Hematopoietic multipotent progenitor cell treated with erythropoietin and hydrocortisone succinate and interleukin-3 and kit ligand, for 8 days (in vitro differentiated cells): Measurements from ENCODE around the gene RBPMS2.

Experiments
- DNase-seq: peaks from one replicate; pipeline ENCODE4 v3.0.0-alpha.2; 2015

The RBPMS2 gene

GRCh38 chr15:64717735-64718495 is 57.5 kb downstream of the RBPMS2 start:
- DNase-seq = no peak

- no peak for DNase-seq
These were observed 58.3 kb downstream of the RBPMS2 start for GRCh38 chr15:64717130-64717529.

GRCh38 chr15:64716452-64716851 is 58.9 kb downstream of the RBPMS2 start:
- DNase-seq = no peak

GRCh38 chr15:64713592-64713991 is 61.8 kb downstream of the RBPMS2 start:
- no peak for DNase-seq

GRCh38 chr15:64712353-64712752 is 63.0 kb downstream of the RBPMS2 start:
- no peak for DNase-seq

GRCh38 chr15:64710676-64711428 is 64.5 kb downstream of the RBPMS2 start:
- DNase-seq = no peak

GRCh38 chr15:64706011-64706911 is 69.1 kb downstream of the RBPMS2 start:
- DNase-seq = no peak

GRCh38 chr15:64705006-64705405 is 70.4 kb downstream of the RBPMS2 start:
- DNase-seq = no peak

- no peak for DNase-seq
These were observed 71.8 kb downstream of the RBPMS2 start for GRCh38 chr15:64703632-64703959.

GRCh38 chr15:64702816-64703631 is 72.4 kb downstream of the RBPMS2 start:
- DNase-seq = peak; percentile 90

GRCh38 chr15:64701482-64702184 is 73.8 kb downstream of the RBPMS2 start:
- DNase-seq = no peak

- DNase-seq = no peak
These were observed 74.3 kb downstream of the RBPMS2 start for GRCh38 chr15:64701051-64701450.

GRCh38 chr15:64699751-64700388 is 75.5 kb downstream of the RBPMS2 start:
- no peak for DNase-seq

GRCh38 chr15:64698823-64699222 is 76.6 kb downstream of the RBPMS2 start:
- DNase-seq = no peak

- DNase-seq = no peak
These were observed 77.4 kb downstream of the RBPMS2 start for GRCh38 chr15:64697911-64698369.

- DNase-seq = no peak
These were observed 78.9 kb downstream of the RBPMS2 start for GRCh38 chr15:64696481-64696880.

GRCh38 chr15:64695561-64695992 is 79.8 kb downstream of the RBPMS2 start:
- DNase-seq = peak; percentile 94

GRCh38 chr15:64694816-64695215 is 80.6 kb downstream of the RBPMS2 start:
- no peak for DNase-seq

GRCh38 chr15:64693134-64693533 is 82.3 kb downstream of the RBPMS2 start:
- DNase-seq = no peak

- DNase-seq = no peak
These were observed 83.4 kb downstream of the RBPMS2 start for GRCh38 chr15:64691896-64692565.
